ENCODE measurements around the gene ADAM22.

The ADAM22 gene

GRCh38 chr7:88012086-88012485, 78.0 kb downstream of the ADAM22 start:
- no peaks in the 10 kb centered on the region for H3K27me3 ChIP-seq (replicated peaks; ENCODE audit: control insufficient read depth, insufficient read depth, low read length)
- no peak overlapping the region for H3K9ac ChIP-seq (ENCODE audit: low read length)
- no peak overlapping the region for H3K4me3 ChIP-seq (ENCODE audit: low read length)
- no peaks in the 10 kb centered on the region for H3K9me3 ChIP-seq (ENCODE audit: control insufficient read depth, low read length)
- H3K4me1 ChIP-seq (ENCODE audit: control insufficient read depth, insufficient read depth, low read length), result no peaks in the 10 kb centered on the region
- no peaks in the 10 kb centered on the region for H3K36me3 ChIP-seq (ENCODE audit: control insufficient read depth, insufficient read depth, low read length, severe bottlenecking)
- no peak for DNase-seq (ENCODE audit: low read depth)

GRCh38 chr7:88013981-88014380, 79.9 kb downstream of the ADAM22 start:
- no peaks in the 10 kb centered on the region for H3K9me3 ChIP-seq (ENCODE audit: control insufficient read depth, low read length)
- no peaks in the 10 kb centered on the region for H3K27me3 ChIP-seq (replicated peaks; ENCODE audit: control insufficient read depth, insufficient read depth, low read length)
- no peaks in the 10 kb centered on the region for H3K36me3 ChIP-seq (ENCODE audit: control insufficient read depth, insufficient read depth, low read length, severe bottlenecking)
- H3K4me1 ChIP-seq (ENCODE audit: control insufficient read depth, insufficient read depth, low read length), result no peaks in the 10 kb centered on the region
- H3K9ac ChIP-seq (ENCODE audit: low read length), result no peak overlapping the region
- no peak for DNase-seq (ENCODE audit: low read depth)
- no peak overlapping the region for H3K4me3 ChIP-seq (ENCODE audit: low read length)

- Histone ChIP-seq H3K27me3 (replicated peaks; ENCODE audit: control insufficient read depth, insufficient read depth, low read length) (no peaks in the 10 kb centered on the region), H3K4me3 (ENCODE audit: low read length) (no peak overlapping the region), H3K9ac (ENCODE audit: low read length) (no peak overlapping the region), H3K9me3 (ENCODE audit: control insufficient read depth, low read length) (no peaks in the 10 kb centered on the region), H3K36me3 (ENCODE audit: control insufficient read depth, insufficient read depth, low read length, severe bottlenecking) (no peaks in the 10 kb centered on the region), H3K4me1 (ENCODE audit: control insufficient read depth, insufficient read depth, low read length) (no peaks in the 10 kb centered on the region)
- DNase-seq (ENCODE audit: low read depth), result no peak
Measured at GRCh38 chr7:88014581-88014980, 80.5 kb downstream of the ADAM22 start.

GRCh38 chr7:88015309-88015708, 81.3 kb downstream of the ADAM22 start:
- H3K9me3 ChIP-seq (ENCODE audit: control insufficient read depth, low read length), result no peaks in the 10 kb centered on the region
- DNase-seq (ENCODE audit: low read depth), result peak; percentile 57
- H3K4me3 ChIP-seq (ENCODE audit: low read length), result no peak overlapping the region
- H3K36me3 ChIP-seq (ENCODE audit: control insufficient read depth, insufficient read depth, low read length, severe bottlenecking), result no peaks in the 10 kb centered on the region
- H3K9ac ChIP-seq (ENCODE audit: low read length), result no peak overlapping the region
- no peaks in the 10 kb centered on the region for H3K4me1 ChIP-seq (ENCODE audit: control insufficient read depth, insufficient read depth, low read length)
- H3K27me3 ChIP-seq (replicated peaks; ENCODE audit: control insufficient read depth, insufficient read depth, low read length), result no peaks in the 10 kb centered on the region

GRCh38 chr7:88018501-88018900, 84.5 kb downstream of the ADAM22 start:
- Histone ChIP-seq H3K36me3 (ENCODE audit: control insufficient read depth, insufficient read depth, low read length, severe bottlenecking) (no peaks in the 10 kb centered on the region), H3K9ac (ENCODE audit: low read length) (no peak overlapping the region), H3K9me3 (ENCODE audit: control insufficient read depth, low read length) (no peaks in the 10 kb centered on the region), H3K4me1 (ENCODE audit: control insufficient read depth, insufficient read depth, low read length) (peaks cover 10% of the 10 kb centered on the region), H3K4me3 (ENCODE audit: low read length) (no peak overlapping the region), H3K27me3 (replicated peaks; ENCODE audit: control insufficient read depth, insufficient read depth, low read length) (no peaks in the 10 kb centered on the region)
- DNase-seq (ENCODE audit: low read depth), result no peak

GRCh38 chr7:88020953-88021665, 87.1 kb downstream of the ADAM22 start:
- no peak overlapping the region for H3K9ac ChIP-seq (ENCODE audit: low read length)
- H3K4me3 ChIP-seq (ENCODE audit: low read length), result no peak overlapping the region
- no peaks in the 10 kb centered on the region for H3K36me3 ChIP-seq (ENCODE audit: control insufficient read depth, insufficient read depth, low read length, severe bottlenecking)
- H3K4me1 ChIP-seq (ENCODE audit: control insufficient read depth, insufficient read depth, low read length), result peaks cover 10% of the 10 kb centered on the region
- no peak for DNase-seq (ENCODE audit: low read depth)
- peaks cover 7% of the 10 kb centered on the region for H3K9me3 ChIP-seq (ENCODE audit: control insufficient read depth, low read length)
- H3K27me3 ChIP-seq (replicated peaks; ENCODE audit: control insufficient read depth, insufficient read depth, low read length), result no peaks in the 10 kb centered on the region

- no peak for DNase-seq (ENCODE audit: low read depth)
- H3K9me3 ChIP-seq (ENCODE audit: control insufficient read depth, low read length), result peaks cover 24% of the 10 kb centered on the region
- H3K27me3 ChIP-seq (replicated peaks; ENCODE audit: control insufficient read depth, insufficient read depth, low read length), result no peaks in the 10 kb centered on the region
- H3K4me1 ChIP-seq (ENCODE audit: control insufficient read depth, insufficient read depth, low read length), result no peaks in the 10 kb centered on the region
- no peak overlapping the region for H3K9ac ChIP-seq (ENCODE audit: low read length)
- no peak overlapping the region for H3K4me3 ChIP-seq (ENCODE audit: low read length)
- H3K36me3 ChIP-seq (ENCODE audit: control insufficient read depth, insufficient read depth, low read length, severe bottlenecking), result no peaks in the 10 kb centered on the region
Measured at GRCh38 chr7:88027724-88028123, 93.7 kb downstream of the ADAM22 start.

GRCh38 chr7:88034083-88034695, 100.1 kb downstream of the ADAM22 start:
- H3K36me3 ChIP-seq (ENCODE audit: control insufficient read depth, insufficient read depth, low read length, severe bottlenecking), result no peaks in the 10 kb centered on the region
- no peaks in the 10 kb centered on the region for H3K27me3 ChIP-seq (replicated peaks; ENCODE audit: control insufficient read depth, insufficient read depth, low read length)
- no peak overlapping the region for H3K4me3 ChIP-seq (ENCODE audit: low read length)
- no peak for DNase-seq (ENCODE audit: low read depth)
- peaks cover 13% of the 10 kb centered on the region for H3K9me3 ChIP-seq (ENCODE audit: control insufficient read depth, low read length)
- no peaks in the 10 kb centered on the region for H3K4me1 ChIP-seq (ENCODE audit: control insufficient read depth, insufficient read depth, low read length)
- H3K9ac ChIP-seq (ENCODE audit: low read length), result no peak overlapping the region

GRCh38 chr7:88037050-88037449, 103.0 kb downstream of the ADAM22 start:
- Histone ChIP-seq H3K4me1 (ENCODE audit: control insufficient read depth, insufficient read depth, low read length) (peaks cover 22% of the 10 kb centered on the region), H3K4me3 (ENCODE audit: low read length) (no peak overlapping the region), H3K9ac (ENCODE audit: low read length) (no peak overlapping the region), H3K36me3 (ENCODE audit: control insufficient read depth, insufficient read depth, low read length, severe bottlenecking) (no peaks in the 10 kb centered on the region), H3K27me3 (replicated peaks; ENCODE audit: control insufficient read depth, insufficient read depth, low read length) (no peaks in the 10 kb centered on the region), H3K9me3 (ENCODE audit: control insufficient read depth, low read length) (no peaks in the 10 kb centered on the region)
- no peak for DNase-seq (ENCODE audit: low read depth)

- H3K9ac ChIP-seq (ENCODE audit: low read length), result no peak overlapping the region
- no peaks in the 10 kb centered on the region for H3K9me3 ChIP-seq (ENCODE audit: control insufficient read depth, low read length)
Measured at GRCh38 chr7:88040694-88041093, 106.6 kb downstream of the ADAM22 start.

GRCh38 chr7:88041583-88041982, 107.5 kb downstream of the ADAM22 start:
- Histone ChIP-seq H3K27me3 (replicated peaks; ENCODE audit: control insufficient read depth, insufficient read depth, low read length) (no peaks in the 10 kb centered on the region), H3K9me3 (ENCODE audit: control insufficient read depth, low read length) (no peaks in the 10 kb centered on the region), H3K4me1 (ENCODE audit: control insufficient read depth, insufficient read depth, low read length) (peaks cover 29% of the 10 kb centered on the region), H3K4me3 (ENCODE audit: low read length) (no peak overlapping the region), H3K9ac (ENCODE audit: low read length) (no peak overlapping the region), H3K36me3 (ENCODE audit: control insufficient read depth, insufficient read depth, low read length, severe bottlenecking) (no peaks in the 10 kb centered on the region)
- DNase-seq (ENCODE audit: low read depth), result no peak

More at GRCh38 chr7:88040694-88041093, 106.6 kb downstream of the ADAM22 start:
- Histone ChIP-seq H3K27me3 (replicated peaks; ENCODE audit: control insufficient read depth, insufficient read depth, low read length) (no peaks in the 10 kb centered on the region), H3K4me3 (ENCODE audit: low read length) (no peak overlapping the region), H3K36me3 (ENCODE audit: control insufficient read depth, insufficient read depth, low read length, severe bottlenecking) (no peaks in the 10 kb centered on the region), H3K4me1 (ENCODE audit: control insufficient read depth, insufficient read depth, low read length) (peaks cover 29% of the 10 kb centered on the region)
- DNase-seq (ENCODE audit: low read depth), result no peak
